ENCODE measurements around the gene SOWAHB. TPM values are rescaled to one million over a fixed set of nuclear protein-coding genes. Genes with fewer than 3 reads are reported as not detected.

Gene SOWAHB
- total RNA-seq, 4 donors from 2014 or later: not detected

GRCh38 chr4:76851375-76851774 lies 46.6 kb downstream of the SOWAHB start:
- TF ChIP-seq EP300 (IDR thresholded peaks at IDR 0.05) (no peak), POLR2A (IDR thresholded peaks at IDR 0.05; ENCODE audit: low read depth) (no peak), CTCF (IDR thresholded peaks at IDR 0.05) (no peak), POLR2AphosphoS5 (IDR thresholded peaks at IDR 0.05) (no peak)
- no peaks in the 10 kb centered on the region for H3K27me3 ChIP-seq
- H3K9me3 ChIP-seq: no peaks in the 10 kb centered on the region
- intact Hi-C loops (cut with DNase I): no loop called here
- H3K36me3 ChIP-seq: no peaks in the 10 kb centered on the region
- H3K4me1 ChIP-seq: peaks cover 6 to 10% (median 7%) of the 10 kb centered on the region in 4 donors
- no peak for DNase-seq (ENCODE audit: extremely low spot score)
- no peak overlapping the region for H3K27ac ChIP-seq (replicated peaks in 1 of 4)
- WGBS: 95% methylated on average over 2 of the region's 2 CpGs
- H3K4me3 ChIP-seq: no peak overlapping the region

- Histone ChIP-seq H3K9me3 (no peaks in the 10 kb centered on the region), H3K4me3 (no peak overlapping the region), H3K36me3 (no peaks in the 10 kb centered on the region), H3K4me1 (peaks cover 0 to 6% (median 0%) of the 10 kb centered on the region in 4 donors), H3K27me3 (no peaks in the 10 kb centered on the region), H3K27ac (replicated peaks in 1 of 4) (no peak overlapping the region)
- intact Hi-C loops (cut with DNase I): no loop called here
- TF ChIP-seq EP300 (IDR thresholded peaks at IDR 0.05): no peak
- TF ChIP-seq CTCF (IDR thresholded peaks at IDR 0.05): no peak
- no peak for TF ChIP-seq POLR2AphosphoS5 (IDR thresholded peaks at IDR 0.05)
- no peak for TF ChIP-seq POLR2A (IDR thresholded peaks at IDR 0.05; ENCODE audit: low read depth)
- WGBS: 40% methylated on average over 4 of the region's 4 CpGs
- DNase-seq (ENCODE audit: extremely low spot score): no peak
Measured at GRCh38 chr4:76850010-76850441, 47.9 kb downstream of the SOWAHB start.

Other genes with a start within 250 kb of the SOWAHB start
- 100 to 1,000 TPM in 1 of 4 donors, 10 to 100 TPM in 3; 74.1 to 144 (median 86.9) TPM for gene SEPTIN11, start 51.6 kb upstream of the SOWAHB start, total RNA-seq
- 100 to 1,000 TPM; 342 to 444 (median 375) TPM for gene CCNI, start 177.8 kb upstream of the SOWAHB start, total RNA-seq

All from esophagus muscularis mucosa (tissue), 4 donors.